OCI-LY3 (cell line): ENCODE data around the gene EEF2K.

ENCODE experiments used
- H2AFZ ChIP-seq: fragments of 200-600, 300-600 bp; shearing (Covaris generic); 2 replicates; pipeline ENCODE4 v1.6.0; 2014; ENCODE audit warnings: antibody characterized with exemption, low read depth, low read length
- H3K27ac ChIP-seq: fragments of 200-600, 300-600 bp; sonication (generic); 2 replicates; pipeline ENCODE4 v1.5.1; 2014; ENCODE audit warnings: mild to moderate bottlenecking, low read length, moderate library complexity, mixed read lengths
- H3K27me3 ChIP-seq: fragments of 200-600, 300-600 bp; sonication (generic); 2 replicates; pipeline ENCODE4 v1.6.1; 2014; ENCODE audit warnings: low read depth, low read length, mixed read lengths
- H3K36me3 ChIP-seq: fragments of 200-600, 300-600 bp; sonication (generic); replicated peaks from 2 replicates; pipeline ENCODE3; 2014; ENCODE audit warnings: low read depth, low read length, mixed read lengths
- H3K4me1 ChIP-seq: fragments of 300-600, 200-600 bp; sonication (generic); 2 replicates; pipeline ENCODE4 v1.6.1; 2014; ENCODE audit warnings: low read length, mixed read lengths
- H3K4me2 ChIP-seq: fragments of 200-600, 300-600 bp; sonication (generic); 2 replicates; pipeline ENCODE4 v1.6.1; 2014; ENCODE audit warnings: low read length, mixed read lengths
- H3K4me3 ChIP-seq: fragments of 300-600, 200-600 bp; sonication (generic); 2 replicates; pipeline ENCODE4 v1.5.1; 2014; ENCODE audit warnings: antibody characterized with exemption, mild to moderate bottlenecking, low read length, moderate library complexity
- H3K79me2 ChIP-seq: fragments of 300-600, 200-600 bp; shearing (Covaris generic); 2 replicates; pipeline ENCODE4 v1.6.1; 2014; ENCODE audit warnings: mild to moderate bottlenecking, low read length, mixed read lengths
- H3K9ac ChIP-seq: fragments of 300-600, 200-600 bp; shearing (Covaris generic); 2 replicates; pipeline ENCODE4 v1.6.0; 2014; ENCODE audit warnings: mild to moderate bottlenecking, low read length, moderate library complexity
- H3K9me3 ChIP-seq: fragments of 200-600, 300-600 bp; shearing (Covaris generic); 2 replicates; pipeline ENCODE4 v1.6.1; 2014; ENCODE audit warnings: low read length, mixed read lengths; ENCODE audit not compliant: insufficient read depth
- H4K20me1 ChIP-seq: fragments of 200-600, 300-600 bp; sonication (generic); 2 replicates; pipeline ENCODE4 v1.6.1; 2016; ENCODE audit warnings: low read length, mixed read lengths; ENCODE audit not compliant: insufficient read depth
- CTCF ChIP-seq: fragments of 200-600, 300-600 bp; sonication (generic); IDR thresholded peaks from 2 replicates; pipeline ENCODE4 v1.5.1; 2014; ENCODE audit warnings: antibody characterized with exemption, low read length, low read depth
- EZH2phosphoT487 ChIP-seq: fragments of 200-600 bp; shearing (Covaris generic); IDR thresholded peaks from 2 replicates; pipeline ENCODE4 v1.6.1; 2018; ENCODE audit warnings: antibody characterized with exemption, mixed run types, low read depth

The EEF2K gene

GRCh38 chr16:22174642-22175041, 31.4 kb upstream of the EEF2K start:
- H3K4me2 ChIP-seq, result no peak overlapping the region
- no peak overlapping the region for H2AFZ ChIP-seq

GRCh38 chr16:22177968-22178930, 27.8 kb upstream of the EEF2K start:
- Histone ChIP-seq H3K27me3 (no peaks in the 10 kb centered on the region), H3K4me3 (no peak overlapping the region), H2AFZ (no peak overlapping the region), H4K20me1 (no peaks in the 10 kb centered on the region), H3K79me2 (no peaks in the 10 kb centered on the region), H3K9ac (no peak overlapping the region), H3K4me1 (peaks cover 6% of the 10 kb centered on the region), H3K9me3 (no peaks in the 10 kb centered on the region), H3K27ac (no peak overlapping the region), H3K36me3 (no peaks in the 10 kb centered on the region), H3K4me2 (no peak overlapping the region)
- TF ChIP-seq EZH2phosphoT487, result no peak
- TF ChIP-seq CTCF, result no peak

More at GRCh38 chr16:22174642-22175041, 31.4 kb upstream of the EEF2K start:
- Histone ChIP-seq H3K9ac (no peak overlapping the region), H3K36me3 (no peaks in the 10 kb centered on the region), H3K27ac (no peak overlapping the region), H3K27me3 (no peaks in the 10 kb centered on the region), H3K9me3 (no peaks in the 10 kb centered on the region), H3K4me3 (no peak overlapping the region), H3K4me1 (peaks cover 5% of the 10 kb centered on the region), H4K20me1 (no peaks in the 10 kb centered on the region), H3K79me2 (no peaks in the 10 kb centered on the region)
- no peak for TF ChIP-seq EZH2phosphoT487
- no peak for TF ChIP-seq CTCF

DNA sequence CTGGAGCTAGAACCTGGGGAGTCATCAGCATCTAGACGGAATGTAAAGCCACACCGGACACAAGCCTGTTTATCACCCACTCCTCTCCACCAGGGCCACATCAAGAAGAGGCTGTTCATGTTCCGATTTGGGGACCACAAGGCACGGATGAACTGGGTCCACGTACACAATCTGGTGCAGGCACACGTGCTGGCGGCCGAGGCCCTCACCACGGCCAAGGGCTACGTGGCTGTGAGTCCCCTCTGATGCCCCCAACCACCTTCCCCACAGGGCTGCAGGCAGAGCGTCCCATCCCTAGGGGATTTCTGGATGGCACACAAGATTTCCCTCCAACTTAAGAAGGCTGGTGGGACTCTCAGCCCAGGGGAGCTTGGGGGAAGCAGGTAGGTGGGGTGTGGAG, 24.7 kb upstream of the EEF2K start:
- Histone ChIP-seq H3K27ac (no peak overlapping the region), H3K4me3 (no peak overlapping the region), H3K9ac (no peak overlapping the region), H3K4me1 (peaks cover 32% of the 10 kb centered on the region), H2AFZ (no peak overlapping the region), H4K20me1 (no peaks in the 10 kb centered on the region), H3K4me2 (no peak overlapping the region), H3K27me3 (no peaks in the 10 kb centered on the region), H3K79me2 (no peaks in the 10 kb centered on the region), H3K9me3 (no peaks in the 10 kb centered on the region), H3K36me3 (no peaks in the 10 kb centered on the region)
- no peak for TF ChIP-seq EZH2phosphoT487
- TF ChIP-seq CTCF, result no peak

- Histone ChIP-seq H4K20me1 (no peaks in the 10 kb centered on the region), H3K36me3 (no peaks in the 10 kb centered on the region), H2AFZ (no peak overlapping the region), H3K79me2 (no peaks in the 10 kb centered on the region), H3K4me2 (no peak overlapping the region), H3K4me1 (peaks cover 32% of the 10 kb centered on the region), H3K4me3 (no peak overlapping the region), H3K9me3 (no peaks in the 10 kb centered on the region), H3K27me3 (no peaks in the 10 kb centered on the region), H3K27ac (no peak overlapping the region), H3K9ac (no peak overlapping the region)
- TF ChIP-seq EZH2phosphoT487, result no peak
- TF ChIP-seq CTCF, result no peak
Observed at GRCh38 chr16:22181843-22182242, 24.2 kb upstream of the EEF2K start.
